ENCODE results near the gene CHST12. TPM values are rescaled to one million over a fixed set of nuclear protein-coding genes. Genes with fewer than 3 reads are reported as not detected.

The CHST12 gene
- total RNA-seq, 2 donors from 2014 or later, result 14.5 to 18.5 TPM

DNA sequence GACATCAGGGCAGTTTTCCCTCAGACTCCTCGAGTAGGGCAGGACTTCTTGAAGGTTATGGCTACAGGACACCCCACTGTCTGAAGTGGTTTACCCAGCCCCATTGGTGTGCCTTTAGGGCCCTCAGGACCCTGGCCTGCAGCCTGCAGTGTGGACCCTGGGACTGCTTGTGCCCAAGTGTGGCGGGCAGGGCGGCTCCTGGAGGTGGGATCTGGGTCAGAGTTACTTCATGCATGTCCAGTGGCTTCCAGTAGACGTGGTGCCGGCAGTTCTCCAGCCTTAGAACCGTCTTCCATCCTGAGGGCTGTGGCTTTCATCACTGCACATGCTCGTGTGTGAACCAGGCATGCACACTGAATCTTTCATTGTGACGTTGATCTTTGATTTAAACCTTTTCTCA is 32.1 kb upstream of the CHST12 start:
- H3K27me3 Mint-ChIP-seq (ENCODE audit: insufficient read depth), result no peaks in the 10 kb centered on the region
- H3K27me3 ChIP-seq (ENCODE audit: control insufficient read depth, insufficient read depth, low read length, poor library complexity, severe bottlenecking), result no peaks in the 10 kb centered on the region
- peaks cover 90% of the 10 kb centered on the region for H3K36me3 Mint-ChIP-seq (ENCODE audit: low read depth)
- no peak overlapping the region for H3K4me3 ChIP-seq (ENCODE audit: low read length)
- DNase-seq, result no peak
- H3K4me1 Mint-ChIP-seq, result no peaks in the 10 kb centered on the region
- H3K27ac ChIP-seq (ENCODE audit: low read depth, low read length), result no peak overlapping the region
- H3K4me3 Mint-ChIP-seq, result no peak overlapping the region
- H3K4me1 ChIP-seq (ENCODE audit: control insufficient read depth, insufficient read depth, low read length), result no peaks in the 10 kb centered on the region
- H3K27ac Mint-ChIP-seq, result no peak overlapping the region
- H3K9me3 ChIP-seq (ENCODE audit: control insufficient read depth, low read length), result no peaks in the 10 kb centered on the region
- TF ChIP-seq CTCF (conservative IDR thresholded peaks at IDR 0.05), result no peak
- no peak overlapping the region for H3K9ac ChIP-seq (ENCODE audit: extremely low read depth, low read length, poor library complexity, severe bottlenecking)
- no peaks in the 10 kb centered on the region for H3K9me3 Mint-ChIP-seq
- peaks cover 96% of the 10 kb centered on the region for H3K36me3 ChIP-seq (ENCODE audit: control insufficient read depth, insufficient read depth, low read length)
- 92 to 95% methylated on average over 8 of the region's 8 CpGs for WGBS, 2 experiments (ENCODE audit: insufficient coverage in 1 of 2, insufficient read length in 1 of 2)

DNA sequence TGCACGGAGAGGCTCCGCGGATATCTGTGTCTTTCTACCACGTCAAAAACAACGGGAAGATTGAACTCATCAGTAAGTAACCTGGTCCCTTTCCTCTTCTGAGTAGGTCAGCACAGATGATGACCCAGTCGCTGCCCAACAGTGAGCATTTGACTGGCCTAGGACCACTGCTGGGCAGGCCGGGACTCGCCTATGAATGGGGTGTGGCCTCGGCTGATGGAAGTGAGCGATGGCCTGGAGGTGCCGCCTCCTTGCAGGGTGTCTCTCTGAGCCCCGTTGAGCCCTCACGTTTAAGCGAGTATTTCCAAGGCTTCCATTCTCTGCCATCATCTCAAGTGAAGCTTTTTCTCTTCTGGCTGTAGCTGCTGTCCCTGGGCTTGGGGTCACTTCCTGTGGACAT is 30.7 kb upstream of the CHST12 start:
- Histone ChIP-seq H3K4me1 (ENCODE audit: control insufficient read depth, insufficient read depth, low read length) (no peaks in the 10 kb centered on the region), H3K9ac (ENCODE audit: extremely low read depth, low read length, poor library complexity, severe bottlenecking) (no peak overlapping the region), H3K4me3 (ENCODE audit: low read length) (no peak overlapping the region), H3K27me3 (ENCODE audit: control insufficient read depth, insufficient read depth, low read length, poor library complexity, severe bottlenecking) (no peaks in the 10 kb centered on the region), H3K9me3 (ENCODE audit: control insufficient read depth, low read length) (no peaks in the 10 kb centered on the region), H3K27ac (ENCODE audit: low read depth, low read length) (no peak overlapping the region), H3K36me3 (ENCODE audit: control insufficient read depth, insufficient read depth, low read length) (peaks cover 95% of the 10 kb centered on the region)
- 95 to 96% methylated on average over 14 of the region's 14 CpGs for WGBS, 2 experiments (ENCODE audit: insufficient coverage in 1 of 2, insufficient read length in 1 of 2)
- no peak for TF ChIP-seq CTCF (conservative IDR thresholded peaks at IDR 0.05)
- H3K4me3 Mint-ChIP-seq, result no peak overlapping the region
- peak; percentile 44 for DNase-seq
- H3K36me3 Mint-ChIP-seq (ENCODE audit: low read depth), result peaks cover 87% of the 10 kb centered on the region
- no peaks in the 10 kb centered on the region for H3K9me3 Mint-ChIP-seq
- no peaks in the 10 kb centered on the region for H3K4me1 Mint-ChIP-seq
- no peaks in the 10 kb centered on the region for H3K27me3 Mint-ChIP-seq (ENCODE audit: insufficient read depth)
- H3K27ac Mint-ChIP-seq, result no peak overlapping the region

- Mint-ChIP-seq H3K4me1 (no peaks in the 10 kb centered on the region), H3K27ac (no peak overlapping the region), H3K9me3 (no peaks in the 10 kb centered on the region), H3K27me3 (ENCODE audit: insufficient read depth) (no peaks in the 10 kb centered on the region), H3K4me3 (no peak overlapping the region), H3K36me3 (ENCODE audit: low read depth) (peaks cover 88% of the 10 kb centered on the region)
- 96 to 97% methylated on average over 8 to 14 of the region's 14 CpGs for WGBS, 2 experiments (ENCODE audit: insufficient coverage in 1 of 2, insufficient read length in 1 of 2)
- Histone ChIP-seq H3K4me3 (ENCODE audit: low read length) (no peak overlapping the region), H3K9me3 (ENCODE audit: control insufficient read depth, low read length) (no peaks in the 10 kb centered on the region), H3K27me3 (ENCODE audit: control insufficient read depth, insufficient read depth, low read length, poor library complexity, severe bottlenecking) (no peaks in the 10 kb centered on the region), H3K27ac (ENCODE audit: low read depth, low read length) (no peak overlapping the region), H3K9ac (ENCODE audit: extremely low read depth, low read length, poor library complexity, severe bottlenecking) (no peak overlapping the region), H3K36me3 (ENCODE audit: control insufficient read depth, insufficient read depth, low read length) (peaks cover 93% of the 10 kb centered on the region), H3K4me1 (ENCODE audit: control insufficient read depth, insufficient read depth, low read length) (no peaks in the 10 kb centered on the region)
- DNase-seq, result peak; percentile 44
- TF ChIP-seq CTCF (conservative IDR thresholded peaks at IDR 0.05), result no peak
Measured at GRCh38 chr7:2373124-2373556, 30.3 kb upstream of the CHST12 start.
